Measurements from ENCODE around the gene ARHGEF19.
"Not testable (repeated sequence)": the region's sequence is repeated elsewhere in the genome, so short reads cannot be mapped to it uniquely, and the experiment has no call there.

Gene ARHGEF19

GRCh38 chr1:16170283-16170673 is 42.2 kb downstream of the ARHGEF19 start:
- ChIA-PET CTCF (no interaction called here), POLR2A (interaction anchor here (1.7 kb wide), 1 partner anchor 16 kb away, joined by 7 read pairs; no protein-coding TSS in a partner anchor)
- Histone ChIP-seq H3K9me3 (ENCODE audit: control insufficient read depth, insufficient read depth, low read depth, low read length) (no peaks in the 10 kb centered on the region), H3K36me3 (ENCODE audit: control insufficient read depth in 2 of 2, insufficient read depth in 1 of 2, low read length in 2 of 2) (no peaks in the 10 kb centered on the region), H3K4me3 (ENCODE audit: low read depth, low read length) (no peak overlapping the region), H3K4me1 (ENCODE audit: control insufficient read depth, insufficient read depth, low read length) (no peaks in the 10 kb centered on the region; the same call in 1 of the 2 replicates), H3K27ac (ENCODE audit: extremely low read depth, low read depth, low read length) (no peak overlapping the region)
- TF ChIP-seq ZNF175 (tag by site-specific recombination; IDR thresholded peaks at IDR 0.05) (no peak), PRDM1 (tag by site-specific recombination; IDR thresholded peaks at IDR 0.05) (no peak), ZNF274 (IDR thresholded peaks at IDR 0.05; ENCODE audit: low read length) (no peak), ZNF274 (tag by site-specific recombination; IDR thresholded peaks at IDR 0.05; ENCODE audit: borderline replicate concordance) (no peak), ZNF664 (tag by site-specific recombination; IDR thresholded peaks at IDR 0.05) (peak; percentile 79), ZFP3 (tag by site-specific recombination; IDR thresholded peaks at IDR 0.05; ENCODE audit: low read depth) (no peak), KLF8 (tag by site-specific recombination; IDR thresholded peaks at IDR 0.05) (no peak), ZNF560 (tag by site-specific recombination; IDR thresholded peaks at IDR 0.05; ENCODE audit: borderline replicate concordance) (no peak)
- TF ChIP-seq, protein P1, sequence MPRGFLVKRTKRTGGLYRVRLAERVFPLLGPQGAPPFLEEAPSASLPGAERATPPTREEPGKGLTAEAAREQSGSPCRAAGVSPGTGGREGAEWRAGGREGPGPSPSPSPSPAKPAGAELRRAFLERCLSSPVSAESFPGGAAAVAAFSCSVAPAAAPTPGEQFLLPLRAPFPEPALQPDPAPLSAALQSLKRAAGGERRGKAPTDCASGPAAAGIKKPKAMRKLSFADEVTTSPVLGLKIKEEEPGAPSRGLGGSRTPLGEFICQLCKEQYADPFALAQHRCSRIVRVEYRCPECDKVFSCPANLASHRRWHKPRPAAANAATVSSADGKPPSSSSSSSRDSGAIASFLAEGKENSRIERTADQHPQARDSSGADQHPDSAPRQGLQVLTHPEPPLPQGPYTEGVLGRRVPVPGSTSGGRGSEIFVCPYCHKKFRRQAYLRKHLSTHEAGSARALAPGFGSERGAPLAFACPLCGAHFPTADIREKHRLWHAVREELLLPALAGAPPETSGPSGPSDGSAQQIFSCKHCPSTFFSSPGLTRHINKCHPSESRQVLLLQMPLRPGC (tag by site-specific recombination; IDR thresholded peaks at IDR 0.05): no peak

GRCh38 chr1:16168622-16169360 is 43.7 kb downstream of the ARHGEF19 start:
- ChIA-PET POLR2A (interaction anchor here (1.7 kb wide), 1 partner anchor 14 kb away, joined by 7 read pairs; no protein-coding TSS in a partner anchor), CTCF (interaction anchor here (0.6 to 2.1 kb wide), 4 partner anchors 13 to 87 kb away, joined by 3 to 10 read pairs (median 3); partner anchors contain the start of gene EPHA2)
- Histone ChIP-seq H3K4me3 (ENCODE audit: low read depth, low read length) (no peak overlapping the region), H3K36me3 (ENCODE audit: control insufficient read depth in 2 of 2, insufficient read depth in 1 of 2, low read length in 2 of 2) (no peaks in the 10 kb centered on the region), H3K4me1 (ENCODE audit: control insufficient read depth, insufficient read depth, low read length) (peaks cover 5% of the 10 kb centered on the region), H3K9me3 (ENCODE audit: control insufficient read depth, insufficient read depth, low read depth, low read length) (no peaks in the 10 kb centered on the region), H3K27ac (ENCODE audit: extremely low read depth, low read depth, low read length) (no peak overlapping the region)
- TF ChIP-seq ZNF677 (tag by site-specific recombination; IDR thresholded peaks at IDR 0.05): no peak
- TF ChIP-seq SP3 (tag by site-specific recombination; IDR thresholded peaks at IDR 0.05): no peak
- TF ChIP-seq, protein P2, sequence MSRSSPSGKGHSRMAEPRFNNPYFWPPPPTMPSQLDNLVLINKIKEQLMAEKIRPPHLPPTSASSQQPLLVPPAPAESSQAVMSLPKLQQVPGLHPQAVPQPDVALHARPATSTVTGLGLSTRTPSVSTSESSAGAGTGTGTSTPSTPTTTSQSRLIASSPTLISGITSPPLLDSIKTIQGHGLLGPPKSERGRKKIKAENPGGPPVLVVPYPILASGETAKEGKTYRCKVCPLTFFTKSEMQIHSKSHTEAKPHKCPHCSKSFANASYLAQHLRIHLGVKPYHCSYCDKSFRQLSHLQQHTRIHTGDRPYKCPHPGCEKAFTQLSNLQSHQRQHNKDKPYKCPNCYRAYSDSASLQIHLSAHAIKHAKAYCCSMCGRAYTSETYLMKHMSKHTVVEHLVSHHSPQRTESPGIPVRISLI (tag by site-specific recombination; IDR thresholded peaks at IDR 0.05): no peak
- TF ChIP-seq SALL2 (tag by site-specific recombination; IDR thresholded peaks at IDR 0.05; ENCODE audit: borderline replicate concordance): no peak
- no peak for TF ChIP-seq ZNF610 (tag by site-specific recombination; IDR thresholded peaks at IDR 0.05; ENCODE audit: borderline replicate concordance)
- TF ChIP-seq ZNF747 (tag by site-specific recombination; IDR thresholded peaks at IDR 0.05): no peak
- TF ChIP-seq ZNF341 (tag by site-specific recombination; IDR thresholded peaks at IDR 0.05; ENCODE audit: low read depth): no peak
- TF ChIP-seq ZNF19 (tag by site-specific recombination; IDR thresholded peaks at IDR 0.05; ENCODE audit: low read depth): no peak
- TF ChIP-seq ZNF121 (tag by site-specific recombination; IDR thresholded peaks at IDR 0.05): 0 out of 2 replicates have a peak, but pooled peaks have one; percentile 40

DNA sequence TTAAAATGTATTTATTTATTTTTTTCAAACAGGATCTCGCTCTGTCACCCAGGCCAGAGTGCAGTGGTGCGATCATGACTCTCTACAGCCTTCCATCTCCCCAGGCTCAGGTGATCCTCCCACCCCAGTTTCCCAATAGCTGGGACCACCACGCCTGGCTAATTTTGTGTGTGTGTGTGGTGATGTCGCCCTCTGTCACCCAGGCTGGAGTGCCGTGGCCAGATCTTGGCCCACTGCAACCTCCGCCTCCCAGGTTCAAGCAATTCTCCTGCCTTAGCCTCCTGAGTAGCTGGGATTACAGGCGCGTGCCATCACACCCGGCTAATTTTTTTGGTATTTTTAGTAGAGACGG is 44.3 kb downstream of the ARHGEF19 start:
- not testable (repeated sequence) for H3K4me3 ChIP-seq (ENCODE audit: low read depth, low read length); H3K27ac ChIP-seq (ENCODE audit: extremely low read depth, low read depth, low read length)

More for the DNA sequence above, 44.3 kb downstream of the ARHGEF19 start:
- POLR2A ChIA-PET; H3K36me3 ChIP-seq (ENCODE audit: control insufficient read depth in 2 of 2, insufficient read depth in 1 of 2, low read length in 2 of 2); H3K9me3 ChIP-seq (ENCODE audit: control insufficient read depth, insufficient read depth, low read depth, low read length); H3K4me1 ChIP-seq (ENCODE audit: control insufficient read depth, insufficient read depth, low read length): not testable (repeated sequence)
- CTCF ChIA-PET: interaction anchor here (0.6 to 2.1 kb wide), 3 partner anchors 12 to 86 kb away, joined by 3 to 10 read pairs (median 3); partner anchors contain the start of gene EPHA2

Data from HEK293 (cell line).